ENCODE results near the gene LPCAT2. TPM values are rescaled to one million over a fixed set of nuclear protein-coding genes. Genes with fewer than 3 reads are reported as not detected.

Gene LPCAT2
- total RNA-seq, 1 donor = 35.6 TPM

DNA sequence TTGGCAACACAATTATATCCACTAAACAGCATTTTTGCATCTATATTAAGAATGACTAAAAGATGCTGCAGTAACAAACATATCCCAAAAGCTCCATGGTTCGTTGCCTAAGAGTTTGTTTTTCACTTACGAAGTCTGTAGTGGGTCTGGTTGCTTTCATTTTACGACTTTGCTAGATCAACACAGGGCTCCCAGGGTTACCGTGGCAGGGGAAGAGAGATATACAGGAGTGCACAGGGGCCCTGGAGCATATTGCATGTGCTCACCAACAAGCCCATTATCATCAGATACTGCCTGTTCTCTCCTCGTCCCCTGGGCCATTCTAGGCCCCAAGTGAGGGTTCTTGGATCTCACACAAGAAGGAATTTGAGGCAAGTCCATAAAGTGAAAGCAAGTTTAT is 33.0 kb upstream of the LPCAT2 start:
- peak; percentile 58 for DNase-seq (ENCODE audit: low read depth)
- TF ChIP-seq, protein P1, sequence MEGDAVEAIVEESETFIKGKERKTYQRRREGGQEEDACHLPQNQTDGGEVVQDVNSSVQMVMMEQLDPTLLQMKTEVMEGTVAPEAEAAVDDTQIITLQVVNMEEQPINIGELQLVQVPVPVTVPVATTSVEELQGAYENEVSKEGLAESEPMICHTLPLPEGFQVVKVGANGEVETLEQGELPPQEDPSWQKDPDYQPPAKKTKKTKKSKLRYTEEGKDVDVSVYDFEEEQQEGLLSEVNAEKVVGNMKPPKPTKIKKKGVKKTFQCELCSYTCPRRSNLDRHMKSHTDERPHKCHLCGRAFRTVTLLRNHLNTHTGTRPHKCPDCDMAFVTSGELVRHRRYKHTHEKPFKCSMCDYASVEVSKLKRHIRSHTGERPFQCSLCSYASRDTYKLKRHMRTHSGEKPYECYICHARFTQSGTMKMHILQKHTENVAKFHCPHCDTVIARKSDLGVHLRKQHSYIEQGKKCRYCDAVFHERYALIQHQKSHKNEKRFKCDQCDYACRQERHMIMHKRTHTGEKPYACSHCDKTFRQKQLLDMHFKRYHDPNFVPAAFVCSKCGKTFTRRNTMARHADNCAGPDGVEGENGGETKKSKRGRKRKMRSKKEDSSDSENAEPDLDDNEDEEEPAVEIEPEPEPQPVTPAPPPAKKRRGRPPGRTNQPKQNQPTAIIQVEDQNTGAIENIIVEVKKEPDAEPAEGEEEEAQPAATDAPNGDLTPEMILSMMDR (IDR thresholded peaks at IDR 0.05; ENCODE audit: insufficient read depth, low read length) = no peak
- H3K4me3 ChIP-seq (ENCODE audit: low read depth, low read length) = peak overlapping the region; percentile 37

DNA sequence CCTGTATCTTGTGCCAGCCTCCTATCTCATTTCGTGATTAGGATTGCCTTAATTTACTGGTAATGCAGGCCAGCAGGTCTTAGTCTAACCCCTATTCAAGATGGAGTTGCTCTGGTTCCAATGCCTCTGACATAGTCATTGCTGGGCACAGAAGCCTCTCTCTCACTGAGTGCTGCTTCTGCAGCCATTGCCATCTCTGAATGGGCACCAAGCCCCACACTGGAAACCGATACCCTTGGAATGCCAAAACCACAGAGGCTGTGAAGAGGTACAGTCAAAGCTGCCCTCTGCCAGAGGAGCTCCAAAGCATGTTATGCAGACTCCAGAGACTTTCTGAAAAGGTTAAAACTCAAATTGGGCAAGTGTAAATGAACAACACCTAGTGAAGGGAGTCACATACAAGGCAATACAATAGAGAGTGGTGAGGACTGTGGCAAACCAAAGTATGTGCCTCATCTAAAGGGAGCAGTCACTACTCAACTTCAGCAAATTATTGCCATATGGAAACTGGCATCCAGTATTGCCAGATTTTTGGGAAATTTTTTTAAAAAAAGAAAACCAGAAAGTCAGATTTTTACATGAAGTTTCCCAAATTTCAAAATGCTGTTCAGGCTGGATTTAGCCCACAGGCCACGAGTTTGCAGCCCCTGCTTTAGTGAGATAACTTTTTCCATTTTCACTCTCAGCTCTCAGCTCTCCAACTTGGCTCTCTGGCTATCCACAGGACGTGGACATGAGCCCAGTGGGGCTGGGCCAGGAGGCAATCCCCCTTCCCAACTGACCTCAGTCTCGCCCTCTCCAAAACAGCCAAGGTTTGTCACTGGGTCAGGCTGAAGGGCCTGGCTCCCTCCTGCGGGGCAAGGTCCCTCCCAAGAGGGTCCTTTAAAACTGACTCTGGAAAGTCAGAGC is 32.0 kb upstream of the LPCAT2 start:
- DNase-seq (ENCODE audit: low read depth) = peak; percentile 69
- TF ChIP-seq, protein P1 (IDR thresholded peaks at IDR 0.05; ENCODE audit: insufficient read depth, low read length) = no peak
- H3K4me3 ChIP-seq (ENCODE audit: low read depth, low read length) = peak overlapping the region; percentile 5

DNA sequence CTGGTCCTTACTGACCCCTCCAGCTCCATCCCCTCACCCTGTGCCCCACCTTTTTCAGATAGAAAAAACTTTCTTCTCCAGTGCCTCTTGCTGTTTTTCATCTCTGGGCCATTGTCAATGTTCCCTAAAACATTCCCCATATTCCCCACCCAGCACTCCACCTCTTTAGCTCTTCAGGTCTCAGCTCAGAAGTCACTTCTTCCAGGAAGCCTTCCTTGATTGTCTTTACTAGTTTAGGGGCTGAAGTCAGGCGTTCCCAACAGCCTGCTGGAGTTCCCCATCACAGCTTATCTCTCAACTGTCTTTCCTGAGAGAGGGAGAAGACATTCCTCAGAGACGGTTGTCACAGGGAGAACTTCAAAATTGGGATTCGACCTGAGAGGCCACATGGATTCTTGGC is 31.1 kb upstream of the LPCAT2 start:
- H3K4me3 ChIP-seq (ENCODE audit: low read depth, low read length) = no peak overlapping the region
- TF ChIP-seq, protein P1 (IDR thresholded peaks at IDR 0.05; ENCODE audit: insufficient read depth, low read length) = no peak
- DNase-seq (ENCODE audit: low read depth) = no peak

DNA sequence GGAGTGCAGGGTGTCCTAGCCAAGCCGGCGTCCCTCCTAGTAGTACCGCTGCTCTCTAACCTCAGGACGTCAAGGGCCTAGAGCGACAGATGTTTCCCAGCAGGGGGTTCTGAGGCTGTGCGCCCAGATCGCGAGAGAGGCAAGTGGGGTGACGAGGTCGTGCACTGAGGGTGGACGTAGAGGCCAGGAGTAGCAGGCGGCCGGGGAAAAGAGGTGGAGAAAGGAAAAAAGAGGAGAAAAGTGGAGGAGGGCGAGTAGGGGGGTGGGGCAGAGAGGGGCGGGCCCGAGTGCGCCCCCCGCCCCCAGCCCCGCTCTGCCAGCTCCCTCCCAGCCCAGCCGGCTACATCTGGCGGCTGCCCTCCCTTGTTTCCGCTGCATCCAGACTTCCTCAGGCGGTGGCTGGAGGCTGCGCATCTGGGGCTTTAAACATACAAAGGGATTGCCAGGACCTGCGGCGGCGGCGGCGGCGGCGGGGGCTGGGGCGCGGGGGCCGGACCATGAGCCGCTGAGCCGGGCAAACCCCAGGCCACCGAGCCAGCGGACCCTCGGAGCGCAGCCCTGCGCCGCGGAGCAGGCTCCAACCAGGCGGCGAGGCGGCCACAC is 29.9 kb upstream of the LPCAT2 start, which contains the start of gene MMP2:
TSS of gene MMP2 (plus strand) at position 372 of the 603 bp plus-strand sequence. CDS start 282 bp downstream, outside the sequence.
- peak; percentile 89 for DNase-seq (ENCODE audit: low read depth)
- peak within 1 kb of the TSS; percentile 99 for H3K4me3 ChIP-seq (ENCODE audit: low read depth, low read length)
- TF ChIP-seq, protein P1 (IDR thresholded peaks at IDR 0.05; ENCODE audit: insufficient read depth, low read length) = peak; percentile 5

DNA sequence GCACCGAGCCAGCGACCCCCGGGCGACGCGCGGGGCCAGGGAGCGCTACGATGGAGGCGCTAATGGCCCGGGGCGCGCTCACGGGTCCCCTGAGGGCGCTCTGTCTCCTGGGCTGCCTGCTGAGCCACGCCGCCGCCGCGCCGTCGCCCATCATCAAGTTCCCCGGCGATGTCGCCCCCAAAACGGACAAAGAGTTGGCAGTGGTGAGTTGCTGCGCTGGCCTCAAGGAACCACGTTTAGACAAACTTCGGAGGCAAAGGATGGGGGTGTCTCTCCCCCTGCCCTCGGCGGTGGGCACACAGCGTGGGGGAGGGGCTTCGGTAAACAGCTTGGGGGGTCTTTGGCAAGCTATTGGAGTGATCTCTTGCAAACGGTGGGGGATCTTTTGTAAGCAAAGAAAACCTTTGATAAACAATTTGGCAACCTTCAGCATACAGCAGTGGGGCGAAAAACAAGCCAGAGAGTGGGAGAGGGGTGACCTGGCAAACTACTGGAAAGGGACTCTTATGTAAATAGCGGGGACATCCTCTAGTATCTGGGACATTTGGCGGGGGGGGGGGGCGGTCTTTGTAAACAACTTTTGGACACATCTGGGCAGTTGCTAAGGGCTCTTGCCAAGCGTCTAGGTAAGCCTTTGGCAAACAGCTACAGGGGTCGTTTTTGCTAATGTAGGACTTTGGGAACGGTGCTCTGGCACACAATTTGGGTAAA is 29.3 kb upstream of the LPCAT2 start:
- H3K4me3 ChIP-seq (ENCODE audit: low read depth, low read length) = peak overlapping the region; percentile 99
- TF ChIP-seq, protein P1 (IDR thresholded peaks at IDR 0.05; ENCODE audit: insufficient read depth, low read length) = no peak
- DNase-seq (ENCODE audit: low read depth) = no peak

DNA sequence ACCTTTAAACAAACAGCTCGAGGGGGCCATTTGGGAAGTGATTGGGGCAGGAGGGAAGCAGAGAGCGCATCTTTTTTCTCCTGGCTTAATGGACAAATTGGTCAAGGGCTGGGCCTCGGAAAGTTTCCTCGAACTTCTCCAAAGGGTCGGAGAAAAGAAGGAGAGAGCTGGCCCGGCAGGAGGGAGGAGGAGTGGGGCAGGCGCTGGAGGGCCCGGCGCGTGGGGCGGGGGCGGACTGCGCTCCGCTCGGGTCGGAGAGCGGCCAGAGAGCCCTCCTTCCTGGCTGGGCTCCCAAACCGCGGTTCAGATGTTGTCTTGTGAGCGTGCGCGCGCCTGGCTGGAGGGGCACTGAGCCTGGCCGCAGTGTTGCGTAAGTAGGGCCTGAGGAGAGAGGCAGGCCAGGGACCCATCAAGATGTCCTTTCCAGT is 28.6 kb upstream of the LPCAT2 start:
- DNase-seq (ENCODE audit: low read depth) = peak; percentile 96
- TF ChIP-seq, protein P1 (IDR thresholded peaks at IDR 0.05; ENCODE audit: insufficient read depth, low read length) = no peak
- peak overlapping the region; percentile 99 for H3K4me3 ChIP-seq (ENCODE audit: low read depth, low read length)

Data from fibroblast of the aortic adventitia (primary cell).